Natural killer cell (primary cell): Measurements from ENCODE around the gene SOX12. TPM values are rescaled to one million over a fixed set of nuclear protein-coding genes. Genes with fewer than 3 reads are reported as not detected.
"Not testable (repeated sequence)": the region's sequence is repeated elsewhere in the genome, so short reads cannot be mapped to it uniquely, and the experiment has no call there.

Source experiments
- ATAC-seq, 3 donors: fragments of 150-1000 bp in 2 of 3; fragments of 200-7000 bp in 1 of 3; cut with Tn5 transposase; 1 replicate in 1 of 3; 2 replicates in 2 of 3; pipeline ENCODE4 v1.10.0; 2021; ENCODE audit warnings: mild to moderate bottlenecking in 2 of 3, moderate library complexity in 2 of 3
- DNase-seq, 2 donors: peaks; one replicate each; pipeline versions ENCODE4 v3.0.0 to v3.0.0-alpha.2; 2013 to 2021; ENCODE audit warnings: mixed read lengths in 1 of 2
- H3K27ac ChIP-seq: one replicate; pipeline ENCODE4 v1.5.1; 2013; ENCODE audit warnings: mild to moderate bottlenecking, low read length
- H3K27me3 ChIP-seq: one replicate; pipeline ENCODE4 v1.6.1; 2013; ENCODE audit warnings: low read length; ENCODE audit not compliant: control insufficient read depth, insufficient read depth
- H3K36me3 ChIP-seq: one replicate; pipeline ENCODE4 v1.6.1; 2013; ENCODE audit warnings: low read length; ENCODE audit not compliant: control insufficient read depth, insufficient read depth
- H3K4me1 ChIP-seq: one replicate; pipeline ENCODE4 v1.6.1; 2013; ENCODE audit warnings: low read length; ENCODE audit not compliant: control insufficient read depth, insufficient read depth
- H3K4me3 ChIP-seq: one replicate; pipeline ENCODE4 v1.5.1; 2013; ENCODE audit warnings: low read length
- H3K9me3 ChIP-seq: one replicate; pipeline ENCODE4 v1.6.1; 2013; ENCODE audit warnings: low read length; ENCODE audit not compliant: control insufficient read depth, insufficient read depth
- H3K27ac Mint-ChIP-seq, 2 donors: one replicate each; pipeline ENCODE4 v1.8.0; 2022; ENCODE audit warnings: mild to moderate bottlenecking in 2 of 2, mixed read lengths in 2 of 2, moderate library complexity in 1 of 2
- H3K27me3 Mint-ChIP-seq, 2 donors: one replicate each; pipeline ENCODE4 v1.8.0; 2022; ENCODE audit warnings: low read depth in 2 of 2, mixed read lengths in 2 of 2
- H3K36me3 Mint-ChIP-seq: one replicate; pipeline ENCODE4 v1.8.0; 2022; ENCODE audit warnings: mixed read lengths
- H3K4me1 Mint-ChIP-seq, 2 donors: one replicate each; pipeline ENCODE4 v1.8.0; 2022; ENCODE audit warnings: mixed read lengths in 2 of 2
- H3K4me3 Mint-ChIP-seq: one replicate; pipeline ENCODE4 v1.8.0; 2022; ENCODE audit warnings: mild to moderate bottlenecking, moderate library complexity, mixed read lengths
- H3K9me3 Mint-ChIP-seq, 2 donors: one replicate each; pipeline ENCODE4 v1.8.0; 2022; ENCODE audit warnings: mixed read lengths in 2 of 2
- CTCF ChIP-seq: fragments of 200-600 bp; IDR thresholded peaks from one replicate; pipeline ENCODE4 v1.8.0; 2022; ENCODE audit warnings: antibody characterized with exemption
- WGBS: methylation state at CpG from one replicate; pipeline ENCODE4 v1.1.7; 2013; ENCODE audit warnings: missing lambda C conversion rate; ENCODE audit not compliant: insufficient coverage; 5-methylcytosine and 5-hydroxymethylcytosine counted together
- intact Hi-C: fragments of 100-400 bp; cut with micrococcal nuclease; formaldehyde crosslinking; loops from one replicate; pipeline ENCODE4 v1.14.2; 2022
- total RNA-seq, 4 donors: library from RNA; stranded (reverse); fragments of 120-200 nt in 1 of 4; gene quantifications; one replicate each; pipeline versions ENCODE4 v1.2.3 to v1.2.4, GENCODE V29; 2013 to 2022

SOX12 gene
- total RNA-seq, 3 donors from 2014 or later (not counting 1 experiment from before 2014, with no cell fraction given) = 2.3 to 4.6 (median 2.9) TPM

- DNase-seq (no peak), ATAC-seq (no peak)
- TF ChIP-seq CTCF = no peak
- H3K4me1 ChIP-seq = peaks cover 22% of the 10 kb centered on the region
- Mint-ChIP-seq H3K4me3 (no peak overlapping the region), H3K36me3 (no peaks in the 10 kb centered on the region), H3K27me3 (no peaks in the 10 kb centered on the region), H3K9me3 (no peaks in the 10 kb centered on the region), H3K4me1 (peaks cover 17 to 21% of the 10 kb centered on the region in 2 donors), H3K27ac (no peak overlapping the region)
- no peak overlapping the region for H3K4me3 ChIP-seq
- H3K27ac ChIP-seq = no peak overlapping the region
- no peaks in the 10 kb centered on the region for H3K36me3 ChIP-seq
- intact Hi-C loops = no loop called here
- H3K9me3 ChIP-seq = no peaks in the 10 kb centered on the region
- H3K27me3 ChIP-seq = no peaks in the 10 kb centered on the region
- 97% methylated on average over 18 of the region's 19 CpGs for whole genome bisulfite sequencing
Observed at GRCh38 chr20:348972-349841, 23.9 kb downstream of the SOX12 start.

DNA sequence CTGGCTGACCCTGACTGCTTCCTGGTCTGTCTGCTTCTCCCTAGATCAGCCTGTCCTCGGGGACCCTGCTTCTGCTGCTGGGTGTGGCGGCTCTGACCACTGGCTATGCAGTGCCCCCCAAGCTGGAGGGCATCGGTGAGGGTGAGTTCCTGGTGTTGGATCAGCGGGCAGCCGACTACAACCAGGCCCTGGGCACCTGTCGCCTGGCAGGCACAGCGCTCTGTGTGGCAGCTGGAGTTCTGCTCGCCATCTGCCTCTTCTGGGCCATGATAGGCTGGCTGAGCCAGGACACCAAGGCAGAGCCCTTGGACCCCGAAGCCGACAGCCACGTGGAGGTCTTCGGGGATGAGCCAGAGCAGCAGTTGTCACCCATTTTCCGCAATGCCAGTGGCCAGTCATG lies 27.8 kb downstream of the SOX12 start:
- H3K27ac Mint-ChIP-seq = no peak overlapping the region
- no peak for TF ChIP-seq CTCF
- H3K9me3 Mint-ChIP-seq = no peaks in the 10 kb centered on the region
- ATAC-seq = no peak
- no peak overlapping the region for H3K27ac ChIP-seq
- no peak for DNase-seq
- H3K27me3 Mint-ChIP-seq = no peaks in the 10 kb centered on the region
- H3K27me3 ChIP-seq = no peaks in the 10 kb centered on the region
- peaks cover 6 to 16% of the 10 kb centered on the region in 2 donors for H3K4me1 Mint-ChIP-seq
- no peak overlapping the region for H3K4me3 ChIP-seq
- peaks cover 14% of the 10 kb centered on the region for H3K4me1 ChIP-seq
- intact Hi-C loops = loop anchor here (5.0 to 10.0 kb wide), 4 partner anchors 52 to 294 kb away; partner anchors contain the start of genes CSNK2A1, RBCK1 and TBC1D20
- WGBS = 95% methylated on average over 13 of the region's 13 CpGs
- no peaks in the 10 kb centered on the region for H3K9me3 ChIP-seq
- no peaks in the 10 kb centered on the region for H3K36me3 ChIP-seq
- no peak overlapping the region for H3K4me3 Mint-ChIP-seq
- H3K36me3 Mint-ChIP-seq = no peaks in the 10 kb centered on the region

DNA sequence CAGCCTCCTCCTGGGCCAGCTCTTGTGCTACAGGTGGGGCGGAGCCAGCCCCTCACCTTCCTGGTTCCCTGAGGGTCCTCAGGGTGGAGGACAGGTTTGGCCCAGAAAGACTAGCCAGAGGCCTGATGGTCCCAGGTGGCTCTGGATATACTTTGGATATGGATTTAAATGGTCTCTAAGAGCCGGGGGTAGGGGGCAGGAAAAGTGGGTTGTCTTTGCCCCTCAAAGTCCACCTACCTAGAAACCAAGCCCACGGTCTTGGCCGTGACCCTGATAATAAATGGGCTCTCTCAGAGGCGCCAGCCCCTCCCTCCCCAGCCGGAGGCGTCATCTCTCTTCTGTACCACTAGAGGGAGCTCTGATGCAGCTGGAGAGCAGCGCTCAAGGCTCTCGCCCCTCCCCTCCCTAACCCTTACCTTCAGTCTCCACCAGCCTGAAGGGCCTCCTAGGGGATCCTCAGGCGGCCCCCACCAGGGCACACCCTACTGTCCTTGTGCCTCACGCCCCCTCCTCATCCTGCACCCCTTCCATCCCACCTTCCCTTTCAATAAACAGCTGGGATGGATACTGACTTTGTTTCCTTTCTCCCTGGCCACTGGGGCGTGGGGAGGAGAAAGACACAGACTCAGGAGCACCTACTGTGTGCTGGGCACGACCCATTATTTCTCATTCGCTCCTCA lies 29.1 kb downstream of the SOX12 start:
- TF ChIP-seq CTCF = peak; percentile 85
- Mint-ChIP-seq H3K36me3 (no peaks in the 10 kb centered on the region), H3K4me1 (peaks cover 6 to 11% of the 10 kb centered on the region in 2 donors), H3K27ac (no peak overlapping the region), H3K27me3 (no peaks in the 10 kb centered on the region), H3K4me3 (no peak overlapping the region), H3K9me3 (no peaks in the 10 kb centered on the region)
- Histone ChIP-seq H3K4me1 (peaks cover 7% of the 10 kb centered on the region), H3K4me3 (no peak overlapping the region), H3K27me3 (no peaks in the 10 kb centered on the region), H3K36me3 (no peaks in the 10 kb centered on the region), H3K27ac (no peak overlapping the region), H3K9me3 (no peaks in the 10 kb centered on the region)
- ATAC-seq = peak; percentile 99 to 100 (median 100)
- DNase-seq = peak; percentile 70 to 92
- WGBS = 23% methylated on average over 13 of the region's 14 CpGs
- intact Hi-C loops = loop anchor here (1.0 to 10.0 kb wide), 6 partner anchors 50 to 312 kb away; partner anchors contain the start of genes CSNK2A1, RBCK1 and TBC1D20

GRCh38 chr20:356154-356553 lies 30.8 kb downstream of the SOX12 start:
- H3K36me3 ChIP-seq, DNase-seq, H3K27me3 Mint-ChIP-seq, H3K9me3 ChIP-seq, H3K4me1 ChIP-seq, ATAC-seq, H3K27me3 ChIP-seq, H3K9me3 Mint-ChIP-seq, H3K27ac Mint-ChIP-seq, H3K27ac ChIP-seq, H3K4me3 Mint-ChIP-seq, H3K4me3 ChIP-seq, H3K36me3 Mint-ChIP-seq: not testable (repeated sequence)
- H3K4me1 Mint-ChIP-seq = peaks cover 6 to 11% of the 10 kb centered on the region in 2 donors
- intact Hi-C loops = loop anchor here (10.0 kb wide), 1 partner anchor 49 kb away; the partner anchor contains the start of gene RBCK1
- 82% methylated on average over 2 of the region's 2 CpGs for WGBS
